HUES64 (cell line): ENCODE measurements around the gene KLHL5.

Source experiments
- H3K27ac ChIP-seq: 2 replicates; pipeline ENCODE4 v1.7.0; 2013; ENCODE audit warnings: low read depth, low read length, inconsistent platforms
- H3K27me3 ChIP-seq: 2 replicates; pipeline ENCODE4 v1.6.1; 2013; ENCODE audit warnings: mild to moderate bottlenecking, low read length; ENCODE audit not compliant: insufficient read depth
- H3K36me3 ChIP-seq: 2 replicates; pipeline ENCODE4 v1.6.1; 2013; ENCODE audit warnings: mild to moderate bottlenecking, low read length; ENCODE audit not compliant: insufficient read depth
- H3K4me1 ChIP-seq: 2 replicates; pipeline ENCODE4 v1.6.1; 2013; ENCODE audit warnings: mild to moderate bottlenecking, low read length, moderate library complexity; ENCODE audit not compliant: insufficient read depth
- H3K4me3 ChIP-seq: 2 replicates; pipeline ENCODE4 v1.5.1; 2013; ENCODE audit warnings: mild to moderate bottlenecking, low read length, moderate library complexity
- H3K9ac ChIP-seq: 2 replicates; pipeline ENCODE4 v1.6.1; 2013; ENCODE audit warnings: mild to moderate bottlenecking, low read depth, low read length
- H3K9me3 ChIP-seq: 2 replicates; pipeline ENCODE4 v1.6.1; 2013; ENCODE audit warnings: low read depth, low read length; ENCODE audit not compliant: insufficient read depth
- WGBS: fragments of 150-250, 120-280 bp; methylation state at CpG from one replicate; pipeline ENCODE4 v1.1.7; 2013; ENCODE audit warnings: missing lambda C conversion rate; 5-methylcytosine and 5-hydroxymethylcytosine counted together

The KLHL5 gene

GRCh38 chr4:39044956-39045826, 16.8 kb upstream of the KLHL5 start:
- 2% methylated on average over 82 of the region's 82 CpGs for WGBS
- peak overlapping the region; percentile 76; the same call in 1 of the 2 replicates for H3K27ac ChIP-seq
- no peaks in the 10 kb centered on the region for H3K36me3 ChIP-seq
- H3K4me1 ChIP-seq: peaks cover 18% of the 10 kb centered on the region
- H3K9ac ChIP-seq: peak overlapping the region; percentile 74
- no peaks in the 10 kb centered on the region for H3K27me3 ChIP-seq
- H3K4me3 ChIP-seq: peak overlapping the region; percentile 80
- no peaks in the 10 kb centered on the region for H3K9me3 ChIP-seq

GRCh38 chr4:39045827-39046221, 16.2 kb upstream of the KLHL5 start:
- WGBS: 60% methylated on average over 3 of the region's 3 CpGs
- H3K27ac ChIP-seq: no peak overlapping the region
- H3K36me3 ChIP-seq: no peaks in the 10 kb centered on the region
- H3K4me3 ChIP-seq: peak overlapping the region; percentile 80
- H3K27me3 ChIP-seq: no peaks in the 10 kb centered on the region
- H3K9ac ChIP-seq: no peak overlapping the region
- peaks cover 20% of the 10 kb centered on the region for H3K4me1 ChIP-seq
- no peaks in the 10 kb centered on the region for H3K9me3 ChIP-seq

DNA sequence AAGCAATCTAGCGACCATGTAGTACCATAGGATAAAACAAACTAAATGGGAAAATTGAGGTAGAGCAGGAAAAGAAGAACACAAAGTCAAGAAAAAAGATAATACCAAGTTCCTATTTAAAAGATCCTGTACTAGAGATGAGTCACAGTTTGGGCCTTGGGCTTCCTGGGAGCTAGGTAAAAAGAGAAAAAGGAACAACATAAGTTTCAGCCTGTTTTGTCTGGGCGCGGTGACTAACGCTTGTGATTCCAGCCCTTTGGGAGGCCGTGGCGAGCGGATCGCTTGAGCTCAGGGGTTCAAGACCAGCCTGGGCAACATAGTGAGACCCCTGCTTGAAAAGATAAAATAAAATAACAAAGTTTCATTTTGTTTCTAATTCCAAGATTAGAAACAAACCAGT, 15.8 kb upstream of the KLHL5 start:
- Histone ChIP-seq H3K36me3 (no peaks in the 10 kb centered on the region), H3K4me3 (peak overlapping the region; percentile 80; the same call in 1 of the 2 replicates), H3K9me3 (no peaks in the 10 kb centered on the region), H3K27ac (no peak overlapping the region), H3K4me1 (peaks cover 24% of the 10 kb centered on the region), H3K9ac (no peak overlapping the region), H3K27me3 (no peaks in the 10 kb centered on the region)
- WGBS: 88% methylated on average over 7 of the region's 8 CpGs

DNA sequence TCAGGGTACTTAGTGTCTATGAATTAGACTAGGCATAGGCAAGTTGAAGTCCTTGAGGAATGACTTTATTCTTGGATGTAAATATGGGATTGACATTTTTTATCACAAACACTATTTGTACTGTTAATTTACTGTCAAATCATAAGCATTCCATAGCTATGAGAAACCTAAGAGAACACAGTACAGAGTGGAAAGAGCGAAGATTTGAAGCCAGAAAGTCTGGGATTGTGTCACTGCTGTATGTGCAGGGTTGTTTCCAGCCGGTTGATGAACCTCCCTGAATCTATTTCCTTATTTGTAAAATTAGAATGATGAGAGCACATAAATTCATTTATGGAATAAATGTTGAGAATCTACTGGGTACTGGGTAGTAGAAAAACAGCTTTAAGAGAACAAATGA, 14.4 kb upstream of the KLHL5 start:
- Histone ChIP-seq H3K4me3 (no peak overlapping the region), H3K27me3 (no peaks in the 10 kb centered on the region), H3K27ac (no peak overlapping the region), H3K9ac (no peak overlapping the region), H3K4me1 (peaks cover 27% of the 10 kb centered on the region), H3K36me3 (no peaks in the 10 kb centered on the region), H3K9me3 (no peaks in the 10 kb centered on the region)
- 92% methylated on average over 2 of the region's 2 CpGs for WGBS

DNA sequence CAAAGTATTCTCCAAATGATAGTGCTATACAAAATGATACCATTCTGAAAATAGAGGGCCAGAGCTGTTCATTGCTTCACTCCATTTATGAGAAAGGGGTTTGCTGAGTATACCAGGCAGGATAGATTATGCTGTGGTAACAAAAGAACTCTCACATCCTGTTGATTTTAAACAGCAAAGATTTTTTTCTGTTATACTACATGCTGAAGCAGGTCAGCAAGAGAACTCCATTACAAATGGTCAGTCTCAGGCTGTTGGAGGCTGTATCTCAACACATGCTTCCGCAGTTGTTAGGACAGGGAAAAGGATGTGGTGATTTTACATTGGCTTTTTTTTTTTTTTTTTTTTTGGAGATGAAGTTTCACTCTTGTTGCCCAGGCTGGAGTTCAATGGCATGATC, 13.7 kb upstream of the KLHL5 start:
- Histone ChIP-seq H3K27me3 (no peaks in the 10 kb centered on the region), H3K9me3 (no peaks in the 10 kb centered on the region), H3K27ac (no peak overlapping the region), H3K36me3 (no peaks in the 10 kb centered on the region), H3K9ac (no peak overlapping the region), H3K4me1 (peaks cover 22% of the 10 kb centered on the region), H3K4me3 (no peak overlapping the region)
- WGBS: 100% methylated on average over 1 of the region's 1 CpG

- no peaks in the 10 kb centered on the region for H3K36me3 ChIP-seq
- H3K4me1 ChIP-seq: peaks cover 17% of the 10 kb centered on the region
- H3K27me3 ChIP-seq: no peaks in the 10 kb centered on the region
- WGBS: 80% methylated on average over 2 of the region's 2 CpGs
- H3K9ac ChIP-seq: no peak overlapping the region
- H3K9me3 ChIP-seq: no peaks in the 10 kb centered on the region
- no peak overlapping the region for H3K4me3 ChIP-seq
- no peak overlapping the region for H3K27ac ChIP-seq
These were observed 11.4 kb upstream of the KLHL5 start for GRCh38 chr4:39050590-39050989.

- no peaks in the 10 kb centered on the region for H3K9me3 ChIP-seq
- H3K27ac ChIP-seq: no peak overlapping the region
- no peaks in the 10 kb centered on the region for H3K36me3 ChIP-seq
- no peak overlapping the region for H3K9ac ChIP-seq
- no peaks in the 10 kb centered on the region for H3K27me3 ChIP-seq
- 46% methylated on average over 1 of the region's 1 CpG for WGBS
- H3K4me3 ChIP-seq: no peak overlapping the region
- peaks cover 17% of the 10 kb centered on the region for H3K4me1 ChIP-seq
These were observed 10.5 kb upstream of the KLHL5 start for GRCh38 chr4:39051492-39051891.

GRCh38 chr4:39053983-39054382, 8.0 kb upstream of the KLHL5 start:
- no peaks in the 10 kb centered on the region for H3K9me3 ChIP-seq
- WGBS: 94% methylated on average over 4 of the region's 4 CpGs
- no peak overlapping the region for H3K27ac ChIP-seq
- H3K27me3 ChIP-seq: no peaks in the 10 kb centered on the region
- no peak overlapping the region for H3K4me3 ChIP-seq
- peaks cover 17% of the 10 kb centered on the region for H3K4me1 ChIP-seq
- H3K36me3 ChIP-seq: no peaks in the 10 kb centered on the region
- H3K9ac ChIP-seq: no peak overlapping the region

GRCh38 chr4:39054497-39054896, 7.5 kb upstream of the KLHL5 start:
- peaks cover 17% of the 10 kb centered on the region for H3K4me1 ChIP-seq
- no peak overlapping the region for H3K27ac ChIP-seq
- 92% methylated on average over 3 of the region's 3 CpGs for WGBS
- H3K9me3 ChIP-seq: no peaks in the 10 kb centered on the region
- no peak overlapping the region for H3K4me3 ChIP-seq
- H3K9ac ChIP-seq: no peak overlapping the region
- no peaks in the 10 kb centered on the region for H3K27me3 ChIP-seq
- no peaks in the 10 kb centered on the region for H3K36me3 ChIP-seq

DNA sequence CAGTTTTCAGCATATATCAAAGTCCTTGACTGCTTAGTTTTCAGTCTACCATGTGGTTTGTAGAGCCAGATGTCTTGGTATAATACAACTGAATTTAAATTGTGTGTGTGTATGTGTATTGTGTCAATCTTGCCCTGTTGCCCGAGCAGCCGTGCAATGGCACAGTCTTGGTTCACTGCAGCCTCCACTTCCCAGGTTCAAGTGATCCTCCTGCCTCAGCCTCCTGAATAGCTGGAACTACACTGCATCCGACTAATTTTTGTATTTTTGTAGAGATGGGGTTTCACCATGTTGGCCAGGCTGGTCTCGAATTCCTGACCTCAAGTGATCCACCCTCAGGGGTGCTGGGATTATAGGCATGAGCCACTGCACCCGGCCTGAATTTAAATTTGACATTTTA, 6.0 kb upstream of the KLHL5 start:
- Histone ChIP-seq H3K9me3 (no peaks in the 10 kb centered on the region), H3K27ac (no peak overlapping the region), H3K4me3 (no peak overlapping the region), H3K27me3 (no peaks in the 10 kb centered on the region), H3K36me3 (no peaks in the 10 kb centered on the region), H3K4me1 (peaks cover 19% of the 10 kb centered on the region), H3K9ac (no peak overlapping the region)
- WGBS: 98% methylated on average over 4 of the region's 5 CpGs

- H3K27me3 ChIP-seq: no peaks in the 10 kb centered on the region
- peak overlapping the region; percentile 37; the same call in 1 of the 2 replicates for H3K4me3 ChIP-seq
- 86% methylated on average over 1 of the region's 1 CpG for WGBS
- H3K9ac ChIP-seq: no peak overlapping the region
- H3K9me3 ChIP-seq: no peaks in the 10 kb centered on the region
- H3K4me1 ChIP-seq: peaks cover 36% of the 10 kb centered on the region
- H3K36me3 ChIP-seq: no peaks in the 10 kb centered on the region
- H3K27ac ChIP-seq: no peak overlapping the region
These were observed 575 bp upstream of the KLHL5 start for GRCh38 chr4:39061457-39061856.

DNA sequence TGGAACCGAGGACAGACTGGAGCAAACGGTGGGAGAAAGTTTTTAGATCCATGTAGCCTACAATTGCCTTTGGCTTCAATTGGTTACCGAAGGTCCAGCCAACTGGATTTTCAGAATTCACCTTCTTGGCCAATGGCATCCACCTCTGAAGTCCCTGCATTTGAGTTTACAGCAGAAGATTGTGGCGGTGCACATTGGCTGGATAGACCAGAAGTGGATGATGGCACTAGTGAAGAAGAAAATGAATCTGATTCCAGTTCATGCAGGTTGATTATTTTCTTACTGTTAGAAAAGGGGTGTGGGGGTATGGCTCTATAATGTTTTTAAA, 702 bp downstream of the KLHL5 start:
- Histone ChIP-seq H3K36me3 (no peaks in the 10 kb centered on the region), H3K4me3 (peak overlapping the region; percentile 37), H3K9me3 (no peaks in the 10 kb centered on the region), H3K9ac (no peak overlapping the region), H3K27ac (no peak overlapping the region), H3K4me1 (peaks cover 36% of the 10 kb centered on the region), H3K27me3 (no peaks in the 10 kb centered on the region)
- 53% methylated on average over 4 of the region's 4 CpGs for WGBS
